ENCODE measurements around the gene MEX3A.
A peak's percentile ranks its signal among the peaks of the same experiment; 100 is the strongest.
"Not testable (repeated sequence)": the region's sequence is repeated elsewhere in the genome, so short reads cannot be mapped to it uniquely, and the experiment has no call there.

The MEX3A gene

DNA sequence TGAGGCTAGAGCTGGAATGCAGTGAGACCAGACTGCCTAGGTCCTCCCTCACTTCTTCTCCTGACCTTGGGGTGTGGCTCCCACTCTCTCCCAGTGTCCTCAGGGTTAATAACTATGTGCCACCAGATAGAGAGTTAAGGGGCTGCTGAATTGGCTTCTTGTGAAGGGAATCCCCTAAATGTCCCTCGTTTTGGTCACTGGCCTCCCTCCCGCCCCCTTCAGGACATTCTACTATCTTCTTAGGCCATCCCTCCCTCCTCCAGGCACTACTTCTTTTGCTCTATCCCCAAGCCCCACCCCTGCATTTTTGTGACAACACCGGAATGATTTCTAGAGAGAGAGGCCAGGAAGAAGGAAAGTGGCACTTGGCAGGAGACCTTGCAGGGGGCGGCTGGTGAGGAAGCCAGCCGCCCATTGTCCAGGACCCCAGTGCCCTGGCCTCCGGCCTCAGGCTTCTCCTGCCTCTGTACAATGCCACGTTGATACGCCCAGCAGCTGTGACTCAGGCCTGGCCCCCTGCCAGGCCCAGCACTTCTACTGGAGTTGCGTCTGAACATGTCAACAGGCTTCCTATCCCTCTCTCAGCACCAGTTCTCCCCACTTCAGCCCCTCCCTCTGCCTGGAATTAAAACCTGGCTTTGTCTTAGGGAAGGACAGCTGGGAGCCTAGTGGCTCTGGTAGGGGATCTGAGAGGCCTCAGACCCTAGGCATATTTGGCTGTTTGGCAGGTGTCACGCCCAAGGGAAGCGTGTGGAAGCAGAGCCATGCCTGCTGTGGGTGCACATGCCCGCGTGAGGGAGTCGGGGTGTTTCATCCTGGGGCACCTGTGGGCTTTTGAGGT lies 41.3 kb upstream of the MEX3A start:
- peak in 1 of 2 experiments; percentile 95 for DNase-seq (ENCODE audit: low read depth in 1 of 2, low spot score in 1 of 2)
- TF ChIP-seq JUND (IDR thresholded peaks at IDR 0.05; ENCODE audit: low read depth): no peak
- in situ Hi-C loops (cut with HindIII; ENCODE audit: low pct_unique_long_range_greater_than_20kb, low sequenced_read_pairs): no loop called here

DNA sequence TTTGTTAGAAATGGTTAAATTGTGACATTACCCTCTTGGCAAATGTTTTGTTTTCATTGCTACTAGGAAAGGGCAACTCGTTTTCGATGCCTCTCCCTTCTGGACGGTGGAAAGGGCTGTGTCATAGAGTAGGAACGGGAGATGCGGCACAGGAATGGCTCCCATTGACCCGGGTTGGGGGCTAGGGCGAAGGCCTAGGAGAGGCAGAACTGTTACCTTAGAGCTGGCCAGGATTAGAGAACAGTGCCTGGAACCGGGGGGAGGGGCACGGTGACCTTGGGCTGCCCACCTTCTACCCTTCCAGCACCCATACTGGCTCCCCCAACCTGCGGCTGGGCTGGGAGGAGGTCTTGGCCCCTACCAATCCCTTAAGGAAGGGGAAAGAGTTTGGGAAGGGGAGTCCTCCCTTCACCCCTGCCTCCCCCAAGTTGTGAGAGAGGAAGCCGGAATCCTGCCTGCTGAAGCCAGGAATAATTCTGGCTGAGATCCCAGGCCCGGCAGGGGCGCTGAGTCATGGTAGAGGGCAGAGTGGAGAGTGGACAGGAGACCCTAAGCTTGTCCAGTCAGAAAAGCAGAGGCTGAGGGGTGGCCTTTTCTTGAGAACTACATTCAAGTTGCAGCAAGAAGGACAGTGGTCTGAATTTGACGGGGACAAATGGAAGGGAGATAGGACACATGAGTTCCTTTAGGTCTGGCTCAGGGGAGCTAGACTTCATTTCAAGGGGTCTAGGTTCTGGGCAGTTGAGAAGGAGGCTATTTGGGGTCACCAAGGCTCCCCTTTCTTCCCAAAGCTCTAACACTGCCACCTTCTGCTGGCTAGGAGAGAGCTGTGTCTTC lies 40.5 kb upstream of the MEX3A start:
- TF ChIP-seq JUND (IDR thresholded peaks at IDR 0.05; ENCODE audit: low read depth): no peak
- peak in 1 of 2 experiments; percentile 74 for DNase-seq (ENCODE audit: low read depth in 1 of 2, low spot score in 1 of 2)
- in situ Hi-C loops (cut with HindIII; ENCODE audit: low pct_unique_long_range_greater_than_20kb, low sequenced_read_pairs): no loop called here

DNA sequence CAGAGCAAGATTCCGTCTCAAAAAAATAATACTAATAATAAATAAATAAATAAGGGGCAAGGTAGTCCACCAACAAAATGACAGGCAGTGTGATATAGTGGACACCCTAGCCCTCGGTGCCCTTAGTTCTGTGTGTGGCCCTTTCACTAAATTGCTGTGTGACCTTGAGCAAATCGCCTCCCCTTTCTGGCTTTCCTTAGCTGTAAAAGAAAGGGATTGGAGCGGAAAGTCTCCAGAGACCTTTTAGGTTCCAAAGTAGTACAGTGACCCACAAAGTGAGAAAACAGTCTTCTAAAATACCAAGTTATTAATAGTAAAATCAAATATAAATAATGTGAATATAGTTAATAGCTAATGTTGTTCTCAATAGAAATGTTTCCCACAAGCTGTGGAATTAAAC lies 39.8 kb upstream of the MEX3A start:
- in situ Hi-C loops (cut with HindIII; ENCODE audit: low pct_unique_long_range_greater_than_20kb, low sequenced_read_pairs): no loop called here
- DNase-seq (ENCODE audit: low read depth in 1 of 2, low spot score in 1 of 2): no peak
- TF ChIP-seq JUND (IDR thresholded peaks at IDR 0.05; ENCODE audit: low read depth): no peak

DNA sequence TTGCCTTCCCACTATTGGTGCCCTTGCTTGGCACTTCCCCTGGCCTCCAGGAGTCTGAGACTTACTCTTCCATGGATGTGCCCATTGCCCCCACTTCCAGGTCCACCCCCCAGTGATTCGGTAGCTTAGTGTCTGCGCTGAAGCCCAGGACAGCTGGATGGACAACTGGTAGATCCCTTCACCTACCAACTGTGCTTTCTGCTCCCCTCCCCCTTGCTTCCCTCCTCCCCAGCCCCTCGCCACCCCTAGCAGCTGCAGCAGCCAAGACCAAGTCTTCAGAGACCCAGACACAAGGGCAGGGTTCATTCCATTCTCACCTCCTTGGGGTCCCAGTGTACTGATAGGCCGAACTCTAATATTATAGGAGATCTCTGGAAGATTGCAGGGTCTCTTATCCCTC lies 39.2 kb upstream of the MEX3A start:
- in situ Hi-C loops (cut with HindIII; ENCODE audit: low pct_unique_long_range_greater_than_20kb, low sequenced_read_pairs): no loop called here
- no peak for DNase-seq (ENCODE audit: low read depth in 1 of 2, low spot score in 1 of 2)

DNA sequence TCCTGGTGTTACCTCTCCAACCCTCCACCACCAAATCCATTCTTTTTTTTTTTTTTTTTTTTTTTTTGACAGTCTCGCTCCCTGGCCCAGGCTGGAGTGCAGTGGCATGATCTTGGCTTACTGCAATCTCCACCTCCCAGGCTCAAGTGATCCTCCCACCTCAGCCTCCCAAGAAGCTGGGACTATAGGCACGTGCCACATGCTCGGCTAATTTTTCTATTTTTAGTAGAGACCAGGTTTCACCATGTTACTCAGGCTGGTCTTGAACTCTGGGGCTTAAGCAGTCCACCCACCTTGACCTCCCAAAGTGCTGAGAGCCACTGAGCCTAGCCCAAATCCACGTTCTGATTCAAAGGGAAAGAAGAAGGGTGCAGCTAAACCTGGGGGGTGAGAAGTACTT lies 38.7 kb upstream of the MEX3A start:
- DNase-seq (ENCODE audit: low read depth in 1 of 2, low spot score in 1 of 2); in situ Hi-C loops (cut with HindIII; ENCODE audit: low pct_unique_long_range_greater_than_20kb, low sequenced_read_pairs): not testable (repeated sequence)

More for the DNA sequence above, 39.2 kb upstream of the MEX3A start:
- no peak for TF ChIP-seq JUND (IDR thresholded peaks at IDR 0.05; ENCODE audit: low read depth)

DNA sequence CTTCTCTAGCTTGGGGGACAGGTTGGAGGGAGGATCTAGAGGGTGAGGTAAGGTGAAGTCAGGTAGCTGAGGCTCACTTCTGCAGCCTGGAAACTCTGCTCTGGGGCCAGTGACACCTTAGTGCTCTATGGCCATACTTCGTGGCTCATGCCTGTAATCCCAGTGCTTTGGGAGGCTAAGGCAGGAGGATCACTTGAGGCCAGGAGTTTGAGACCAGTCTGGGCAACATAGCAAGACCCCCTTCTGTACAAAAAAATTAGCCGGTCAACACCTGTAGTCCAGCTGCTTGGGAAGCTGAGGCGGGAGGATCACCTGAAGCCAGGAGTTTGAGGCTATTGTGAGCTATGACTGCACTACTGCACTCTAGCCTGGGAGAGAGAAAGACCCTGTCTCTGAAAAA lies 38.1 kb upstream of the MEX3A start:
- no peak for DNase-seq (ENCODE audit: low read depth in 1 of 2, low spot score in 1 of 2)
- no peak for TF ChIP-seq JUND (IDR thresholded peaks at IDR 0.05; ENCODE audit: low read depth)
- in situ Hi-C loops (cut with HindIII; ENCODE audit: low pct_unique_long_range_greater_than_20kb, low sequenced_read_pairs): no loop called here

DNA sequence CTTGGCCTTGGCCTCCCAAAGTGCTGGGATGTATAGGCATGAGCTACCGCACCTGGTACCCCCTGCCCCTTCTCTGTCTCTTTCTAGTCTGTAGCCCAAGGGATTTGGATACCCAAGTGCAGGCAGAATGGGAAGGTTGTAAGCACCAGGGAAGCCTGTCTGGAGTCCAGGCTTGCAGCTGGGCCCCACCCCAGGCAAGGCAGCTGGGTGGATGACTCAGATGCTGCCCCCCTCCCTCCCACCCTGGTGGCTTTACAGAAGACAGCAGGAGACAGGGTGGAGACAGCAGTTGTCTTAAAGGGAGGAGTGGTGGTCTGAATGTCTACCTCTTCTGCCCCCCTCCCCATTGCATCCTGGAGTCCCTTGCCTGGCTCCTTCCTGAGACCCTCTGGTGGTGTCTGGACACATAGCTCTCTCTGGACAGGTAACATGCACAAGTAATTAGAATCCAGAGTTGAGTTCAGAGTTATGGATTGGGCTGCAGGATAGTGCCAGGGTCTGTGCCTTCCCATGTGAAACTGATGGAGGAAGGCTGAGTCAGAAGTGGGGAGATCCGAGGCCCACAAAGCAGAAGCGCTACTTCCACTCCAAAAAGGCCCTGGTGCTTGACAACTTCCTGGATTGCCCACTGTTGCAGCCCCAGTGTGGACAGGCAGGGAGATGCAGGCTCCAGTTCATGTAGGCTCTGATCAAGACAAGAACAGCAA lies 37.4 kb upstream of the MEX3A start:
- TF ChIP-seq JUND (IDR thresholded peaks at IDR 0.05; ENCODE audit: low read depth): no peak
- in situ Hi-C loops (cut with HindIII; ENCODE audit: low pct_unique_long_range_greater_than_20kb, low sequenced_read_pairs): no loop called here
- DNase-seq (ENCODE audit: low read depth in 1 of 2, low spot score in 1 of 2): no peak

DNA sequence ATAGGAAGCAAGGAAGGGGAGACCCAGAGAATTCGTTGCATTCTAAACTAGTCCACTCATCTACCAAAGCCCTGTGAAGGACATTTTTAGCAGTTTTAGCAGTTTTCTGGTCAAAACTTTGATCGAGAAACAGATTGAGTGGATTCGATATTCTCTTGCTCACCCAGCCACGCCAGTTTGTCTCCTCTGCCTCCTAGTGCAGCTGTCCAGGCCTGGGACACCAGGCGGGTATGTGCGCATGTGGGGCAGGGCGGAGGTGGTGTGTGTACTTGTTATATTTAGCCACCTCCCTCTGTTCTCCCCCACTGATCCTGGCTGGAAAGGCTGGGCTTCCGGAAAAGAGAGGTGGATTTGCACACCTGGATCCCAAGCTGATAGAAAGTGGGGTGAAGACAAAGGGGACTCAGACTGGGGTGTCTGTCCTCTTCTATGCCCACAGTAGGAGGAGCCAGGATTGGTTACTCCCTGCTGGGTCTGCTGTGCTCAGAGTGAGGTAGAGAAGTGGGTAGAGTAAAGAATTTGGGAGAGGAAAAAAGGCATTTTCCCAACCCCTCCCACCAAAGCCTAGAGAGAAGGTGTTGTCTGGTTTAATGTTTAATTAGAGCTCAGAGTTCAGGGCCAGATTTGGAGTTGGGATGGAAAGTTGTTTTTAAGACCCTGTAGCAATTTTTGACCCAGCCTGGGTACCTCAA lies 36.1 kb upstream of the MEX3A start:
- no peak for TF ChIP-seq JUND (IDR thresholded peaks at IDR 0.05; ENCODE audit: low read depth)
- DNase-seq (ENCODE audit: low read depth in 1 of 2, low spot score in 1 of 2): peak in 1 of 2 experiments; percentile 72
- in situ Hi-C loops (cut with HindIII; ENCODE audit: low pct_unique_long_range_greater_than_20kb, low sequenced_read_pairs): no loop called here

DNA sequence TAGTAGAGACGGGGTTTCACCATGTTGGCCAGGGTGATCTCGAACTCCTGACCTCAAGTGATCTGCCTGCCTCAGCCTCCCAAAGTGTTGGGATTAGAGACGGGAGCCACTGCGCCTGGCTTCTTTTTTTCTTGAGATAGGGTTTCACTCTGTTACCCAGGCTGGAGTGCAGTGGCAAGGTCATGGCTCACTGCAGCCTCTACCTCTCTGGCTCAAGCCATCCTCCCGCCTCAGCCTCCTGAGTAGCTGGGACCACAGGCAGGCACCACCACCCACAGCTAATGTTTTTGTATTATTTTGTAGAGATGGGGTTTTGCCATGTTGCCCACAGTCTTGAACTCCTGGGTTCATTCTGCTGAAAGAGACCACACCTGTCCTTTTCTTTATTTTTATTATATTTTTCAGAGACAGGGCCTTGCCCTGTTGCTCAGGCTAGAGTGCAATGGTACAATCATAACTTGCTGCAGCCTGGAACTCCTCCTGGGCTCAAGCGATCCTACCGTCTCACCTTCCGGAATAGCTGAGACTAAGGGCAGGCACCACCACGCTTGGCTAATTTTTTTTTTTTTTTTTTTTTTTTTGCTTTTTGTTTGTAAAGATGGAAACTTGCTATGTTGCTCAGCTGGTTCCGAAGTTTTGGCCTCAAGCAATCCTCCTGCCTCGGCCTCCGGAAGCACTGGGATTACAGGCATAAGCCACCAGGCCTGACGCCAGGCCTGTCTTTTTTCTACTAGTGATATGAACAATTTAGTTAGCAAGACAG lies 35.3 kb upstream of the MEX3A start:
- DNase-seq (ENCODE audit: low read depth in 1 of 2, low spot score in 1 of 2): peak in 1 of 2 experiments; percentile 61
- no peak for TF ChIP-seq JUND (IDR thresholded peaks at IDR 0.05; ENCODE audit: low read depth)
- in situ Hi-C loops (cut with HindIII; ENCODE audit: low pct_unique_long_range_greater_than_20kb, low sequenced_read_pairs): no loop called here

DNA sequence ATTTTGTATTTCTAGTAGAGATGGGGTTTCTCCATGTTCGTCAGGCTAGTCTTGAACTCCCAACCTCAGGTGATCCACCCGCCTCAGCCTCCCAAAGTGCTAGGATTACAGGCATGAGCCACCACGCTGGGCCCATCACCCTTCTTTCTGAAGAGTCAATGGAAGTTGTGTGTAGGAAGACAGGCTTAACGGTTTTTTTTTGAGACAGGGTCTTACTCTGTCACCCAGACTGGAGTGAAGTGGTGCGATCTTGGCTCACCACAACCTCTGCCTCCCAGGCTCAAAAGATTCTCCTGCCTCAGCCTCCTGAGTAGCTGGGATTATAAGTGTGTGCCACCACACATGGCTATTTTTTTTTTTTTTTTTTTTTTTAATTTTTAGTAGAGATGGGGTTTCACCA lies 34.5 kb upstream of the MEX3A start:
- in situ Hi-C loops (cut with HindIII; ENCODE audit: low pct_unique_long_range_greater_than_20kb, low sequenced_read_pairs); DNase-seq (ENCODE audit: low read depth in 1 of 2, low spot score in 1 of 2): not testable (repeated sequence)

DNA sequence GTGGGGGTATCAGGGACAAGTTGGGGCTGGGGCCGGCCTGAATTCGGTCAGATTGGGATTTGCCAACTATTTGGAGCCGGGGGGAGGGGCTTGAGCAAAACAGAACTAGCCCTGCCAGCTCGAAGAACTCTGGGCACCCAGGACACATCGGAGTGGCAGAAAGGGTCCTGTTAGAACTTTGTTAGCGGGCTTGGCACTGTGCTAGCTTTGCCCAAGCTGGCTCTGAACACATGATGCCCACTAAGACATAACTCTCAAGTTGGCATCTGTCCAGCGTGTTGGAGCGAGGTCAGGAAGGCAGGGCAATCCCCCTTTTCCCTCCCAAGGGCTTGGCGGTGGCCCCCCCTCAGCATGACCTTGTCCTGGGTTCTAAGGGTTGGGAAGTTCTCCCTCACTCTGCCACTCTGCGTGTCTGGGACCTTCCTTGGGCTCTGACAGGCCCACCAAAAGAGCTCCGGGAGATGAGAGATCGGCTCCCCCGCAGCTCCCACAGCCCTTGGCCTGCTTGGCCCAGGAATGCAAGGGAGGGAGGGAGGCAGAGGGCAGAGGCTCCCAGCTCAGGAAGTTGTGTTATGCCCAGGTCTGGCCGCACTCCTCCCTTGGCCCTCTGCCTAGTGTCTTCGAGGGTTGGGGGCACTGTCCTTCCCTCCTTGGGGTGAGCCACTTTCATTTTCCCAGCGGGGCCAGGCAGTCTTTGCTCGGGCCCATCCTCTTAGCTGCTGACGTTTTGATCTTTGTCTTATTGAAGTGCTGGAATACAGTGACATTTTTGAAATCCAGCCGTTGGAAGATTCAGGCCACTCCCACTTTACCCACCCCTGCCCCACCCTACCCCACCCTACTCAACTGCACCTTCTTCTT lies 33.5 kb upstream of the MEX3A start:
- DNase-seq (ENCODE audit: low read depth in 1 of 2, low spot score in 1 of 2): peak in 1 of 2 experiments; percentile 84
- in situ Hi-C loops (cut with HindIII; ENCODE audit: low pct_unique_long_range_greater_than_20kb, low sequenced_read_pairs): no loop called here

More for the DNA sequence above, 33.5 kb upstream of the MEX3A start:
- TF ChIP-seq JUND (IDR thresholded peaks at IDR 0.05; ENCODE audit: low read depth): no peak
